HG03565 (cell line): ENCODE measurements around the gene ZSWIM5.
"Not testable (repeated sequence)": the region's sequence is repeated elsewhere in the genome, so short reads cannot be mapped to it uniquely, and the experiment has no call there.

Experiments
- ATAC-seq: cut with Tn5 transposase; IDR thresholded peaks from one replicate; pipeline ENCODE4 v1.9.1; 2021; ENCODE audit warnings: mild to moderate bottlenecking, moderate library complexity; ENCODE audit not compliant: unreplicated experiment

The ZSWIM5 gene

GRCh38 chr1:45205011-45205909 is 1.1 kb downstream of the ZSWIM5 start:
- ATAC-seq: peak; percentile 6

DNA sequence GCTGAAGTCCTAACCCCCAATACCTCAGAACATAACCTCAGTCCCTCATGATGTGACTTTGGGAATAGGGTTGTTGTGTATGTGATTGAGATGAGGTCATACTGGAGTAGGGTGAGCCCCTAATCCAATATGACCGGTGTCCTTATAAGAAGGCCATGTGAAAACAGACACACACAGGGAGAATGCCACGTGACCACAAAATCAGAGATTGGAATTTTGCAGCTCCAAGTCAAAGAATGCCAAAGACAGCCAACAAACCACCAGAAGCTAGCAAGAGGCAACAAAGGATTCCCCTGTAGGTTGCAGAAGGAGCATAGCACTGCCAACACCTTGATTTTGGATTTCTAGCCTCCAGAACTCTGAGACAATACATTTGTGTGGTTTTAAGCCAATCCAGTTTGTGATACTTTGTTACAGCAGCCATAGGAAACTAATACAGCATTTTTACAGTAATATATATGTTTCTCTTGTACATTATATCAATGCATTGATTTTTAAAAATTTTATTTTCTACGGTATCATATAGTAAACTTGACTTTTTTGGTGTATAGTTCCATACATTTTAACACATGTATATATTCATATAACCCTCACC is 5.4 kb downstream of the ZSWIM5 start:
- no peak for ATAC-seq

- no peak for ATAC-seq
Observed at GRCh38 chr1:45200435-45200834, 6.0 kb downstream of the ZSWIM5 start.

GRCh38 chr1:45198185-45198584 is 8.2 kb downstream of the ZSWIM5 start:
- no peak for ATAC-seq

GRCh38 chr1:45196863-45197262 is 9.5 kb downstream of the ZSWIM5 start:
- no peak for ATAC-seq

- ATAC-seq: no peak
Observed at GRCh38 chr1:45191418-45191783, 15.0 kb downstream of the ZSWIM5 start.

DNA sequence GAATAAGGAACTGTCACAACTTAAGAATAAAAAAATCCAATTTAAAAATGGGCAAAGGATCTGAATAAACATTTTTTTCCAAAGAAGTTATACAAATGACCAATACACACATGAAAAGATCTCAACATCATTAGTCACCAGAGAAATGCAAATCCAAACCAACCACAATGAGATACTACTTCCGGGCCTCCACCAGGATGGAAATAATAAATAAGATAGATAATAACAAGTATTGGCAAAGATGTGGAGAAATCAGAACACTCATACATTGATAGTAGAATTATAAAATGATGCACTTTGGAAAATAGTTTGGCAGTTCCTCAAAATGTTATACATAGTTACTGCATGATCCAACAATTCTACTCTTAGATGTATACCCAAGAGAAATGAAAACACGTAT is 18.7 kb downstream of the ZSWIM5 start:
- no peak for ATAC-seq

GRCh38 chr1:45179918-45180519 is 26.4 kb downstream of the ZSWIM5 start:
- ATAC-seq: not testable (repeated sequence)

- ATAC-seq: no peak
Observed at GRCh38 chr1:45177452-45177851, 29.0 kb downstream of the ZSWIM5 start.

DNA sequence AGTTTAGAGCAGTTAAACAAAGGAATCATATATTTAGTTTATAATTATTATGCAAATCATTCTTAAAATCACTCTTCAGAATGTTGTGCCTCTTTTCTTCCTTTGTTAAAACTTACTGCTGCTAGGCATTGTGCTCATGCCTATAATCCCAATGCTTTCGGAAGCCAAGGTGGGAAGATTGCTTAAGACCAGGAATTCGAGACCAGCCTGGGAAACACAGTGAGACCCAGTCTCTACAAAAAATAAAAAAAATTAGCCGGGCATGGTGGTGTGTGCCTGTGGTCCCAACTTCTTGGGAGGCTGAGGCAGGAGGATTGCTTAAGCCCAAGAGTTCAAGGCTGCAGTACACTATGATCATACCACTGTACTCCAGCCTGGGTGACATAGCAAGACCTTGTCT is 33.6 kb downstream of the ZSWIM5 start:
- no peak for ATAC-seq

DNA sequence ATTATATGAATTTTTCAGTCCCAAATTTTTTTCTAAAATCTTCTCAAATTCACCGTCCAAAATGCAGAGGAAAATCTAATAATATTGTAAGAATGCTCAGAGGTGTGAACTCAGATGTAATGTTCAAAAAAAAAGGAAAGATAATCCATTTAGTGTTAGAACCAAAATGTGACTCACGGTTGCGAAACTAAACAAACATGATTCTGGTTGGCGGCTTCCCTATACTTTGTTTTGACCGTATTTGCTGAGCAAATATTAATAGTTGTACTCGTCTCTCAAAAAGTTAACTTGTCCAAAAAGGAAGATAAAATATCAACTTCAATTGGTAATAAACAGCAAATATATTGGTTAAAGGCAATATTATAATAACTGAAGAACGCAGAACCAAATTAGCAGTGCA is 34.4 kb downstream of the ZSWIM5 start:
- no peak for ATAC-seq

GRCh38 chr1:45171575-45171974 is 34.8 kb downstream of the ZSWIM5 start:
- ATAC-seq: no peak

DNA sequence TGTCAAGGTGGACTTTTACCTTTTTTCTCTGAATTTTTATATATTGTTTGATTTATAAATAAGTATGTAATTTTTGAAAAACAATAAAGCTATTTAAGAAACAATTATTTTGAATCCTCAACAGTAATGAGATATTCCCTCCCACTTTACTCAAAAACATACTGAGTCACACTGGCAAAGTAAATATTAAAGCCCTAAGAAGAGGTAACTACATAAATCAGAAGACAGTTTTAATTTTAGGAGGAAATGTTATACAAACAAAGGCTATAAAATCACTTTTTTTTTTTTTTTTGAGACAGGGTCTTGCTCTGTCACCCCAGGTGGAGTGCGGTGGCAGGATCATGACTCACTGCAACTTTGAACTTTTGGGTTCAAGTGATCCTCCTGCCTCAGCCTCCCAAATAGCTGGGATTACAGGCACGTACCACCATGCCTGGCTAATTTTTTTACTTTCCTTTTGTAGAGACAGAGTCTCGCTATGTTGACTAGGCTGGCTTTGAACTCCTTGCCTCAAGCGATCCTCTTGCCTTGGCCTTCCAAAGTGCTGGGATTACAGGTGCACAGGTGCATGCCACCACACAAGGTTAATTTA is 36.2 kb downstream of the ZSWIM5 start:
- no peak for ATAC-seq

DNA sequence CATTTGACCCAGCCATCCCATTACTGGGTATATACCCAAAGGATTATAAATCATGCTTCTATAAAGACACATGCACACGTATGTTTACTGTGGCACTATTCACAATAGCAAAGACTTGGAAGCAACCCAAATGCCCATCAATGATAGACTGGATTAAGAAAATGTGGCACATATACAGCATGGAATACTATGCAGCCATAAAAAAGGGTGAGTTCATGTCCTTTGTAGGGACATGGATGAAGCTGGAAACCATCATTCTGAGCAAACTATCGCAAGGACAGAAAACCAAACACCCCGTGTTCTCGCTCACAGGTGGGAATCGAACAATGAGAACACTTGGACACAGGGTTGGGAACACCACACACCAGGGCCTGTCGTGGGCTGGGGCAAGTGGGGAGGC is 38.5 kb downstream of the ZSWIM5 start:
- ATAC-seq: not testable (repeated sequence)

GRCh38 chr1:45164307-45164706 is 42.1 kb downstream of the ZSWIM5 start:
- not testable (repeated sequence) for ATAC-seq

GRCh38 chr1:45163111-45163510 is 43.3 kb downstream of the ZSWIM5 start:
- ATAC-seq: not testable (repeated sequence)

GRCh38 chr1:45162041-45163035 is 44.1 kb downstream of the ZSWIM5 start:
- ATAC-seq: not testable (repeated sequence)

GRCh38 chr1:45155957-45156356 is 50.4 kb downstream of the ZSWIM5 start:
- ATAC-seq: no peak

GRCh38 chr1:45155423-45155822 is 51.0 kb downstream of the ZSWIM5 start:
- no peak for ATAC-seq

- ATAC-seq: no peak
Observed at GRCh38 chr1:45152126-45152525, 54.3 kb downstream of the ZSWIM5 start.
